Lung microvascular endothelial cell (primary cell): Measurements from ENCODE around the gene POLR2E. TPM values are rescaled to one million over a fixed set of nuclear protein-coding genes. Genes with fewer than 3 reads are reported as not detected.

Experiments used
- DNase-seq, 2 donors: peaks; one replicate each; pipeline versions ENCODE4 v3.0.0 to v3.0.0-alpha.2; 2010; ENCODE audit warnings: low read depth in 2 of 2
- total RNA-seq: library from RNA; depleted of rRNA; stranded (reverse); fragments of >200 nt; gene quantifications from 2 replicates; pipeline ENCODE4 v1.2.1, GENCODE V29; 2014

Gene POLR2E
- total RNA-seq, 1 donor from 2014 or later: 50.4 TPM

GRCh38 chr19:1111641-1112267 lies 16.6 kb upstream of the POLR2E start:
- no peak for DNase-seq

DNA sequence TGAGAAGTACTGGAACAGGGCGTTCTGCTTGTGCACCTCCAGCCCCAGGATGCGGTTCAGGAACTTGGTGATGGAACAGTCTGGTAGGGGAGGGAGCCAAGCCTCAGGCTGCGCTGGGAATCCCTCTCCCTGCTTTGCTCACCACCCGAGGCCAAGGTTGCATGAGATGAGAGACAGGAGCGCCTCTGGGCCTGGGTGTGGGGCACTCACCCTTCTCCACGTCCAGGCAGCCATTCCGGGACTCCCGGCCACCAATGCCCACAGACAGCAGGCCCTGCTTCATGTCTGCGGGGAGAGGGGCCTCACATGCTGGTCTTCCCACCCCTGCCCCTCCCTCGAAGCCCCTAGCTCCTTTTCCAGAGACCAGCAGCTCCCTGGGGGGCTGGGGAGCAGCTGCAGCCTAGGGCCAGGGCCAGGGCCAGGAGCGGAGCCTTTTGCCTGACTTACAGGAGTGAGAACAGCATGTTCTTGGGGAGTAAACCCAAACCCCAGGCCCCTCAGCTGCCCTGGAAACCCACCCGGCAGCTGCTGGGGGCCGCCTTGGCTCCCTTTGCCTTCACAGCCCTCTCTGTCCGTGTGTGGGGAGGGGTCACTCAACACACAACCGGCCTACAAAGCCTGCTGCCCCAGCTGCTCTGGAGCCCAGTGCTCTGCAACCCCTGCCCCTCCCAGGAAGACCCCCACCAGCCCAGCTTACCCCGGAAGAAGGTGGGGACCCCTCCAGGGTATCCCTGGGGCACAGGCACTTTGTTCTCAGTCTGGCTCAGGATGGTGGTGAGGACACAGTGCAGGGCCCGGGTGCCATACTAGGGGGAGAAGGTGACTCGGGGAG lies 15.8 kb upstream of the POLR2E start:
- no peak for DNase-seq

GRCh38 chr19:1109697-1110671 lies 14.8 kb upstream of the POLR2E start:
- no peak for DNase-seq

DNA sequence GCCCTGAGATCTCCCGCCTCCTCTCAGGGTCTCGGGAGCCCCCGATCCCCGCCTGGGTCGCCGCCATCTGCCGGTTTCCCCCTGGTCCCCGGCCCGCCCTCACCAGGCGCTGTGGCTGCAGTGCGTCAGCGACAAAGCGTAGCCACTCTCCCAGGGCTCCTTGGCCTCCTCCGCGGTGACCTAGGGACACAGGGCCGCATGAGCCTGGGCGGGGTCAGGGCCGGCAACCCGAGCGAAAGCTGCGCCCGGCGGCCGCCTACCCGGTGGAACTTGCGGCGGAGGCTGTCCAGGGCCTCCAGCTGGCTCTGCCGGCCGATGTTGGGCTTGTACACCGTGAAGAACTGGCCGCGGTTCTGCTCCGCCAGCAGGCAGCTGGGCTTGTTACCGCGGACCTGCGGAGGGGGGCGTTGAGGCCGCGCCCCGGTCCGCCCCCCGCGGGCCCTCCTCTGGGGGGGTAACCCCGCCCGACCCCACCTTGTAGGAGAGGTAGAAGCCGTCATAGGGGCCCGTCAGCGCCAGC lies 13.9 kb upstream of the POLR2E start:
- DNase-seq: no peak

GRCh38 chr19:1108291-1109031 lies 13.3 kb upstream of the POLR2E start:
- DNase-seq: no peak

DNA sequence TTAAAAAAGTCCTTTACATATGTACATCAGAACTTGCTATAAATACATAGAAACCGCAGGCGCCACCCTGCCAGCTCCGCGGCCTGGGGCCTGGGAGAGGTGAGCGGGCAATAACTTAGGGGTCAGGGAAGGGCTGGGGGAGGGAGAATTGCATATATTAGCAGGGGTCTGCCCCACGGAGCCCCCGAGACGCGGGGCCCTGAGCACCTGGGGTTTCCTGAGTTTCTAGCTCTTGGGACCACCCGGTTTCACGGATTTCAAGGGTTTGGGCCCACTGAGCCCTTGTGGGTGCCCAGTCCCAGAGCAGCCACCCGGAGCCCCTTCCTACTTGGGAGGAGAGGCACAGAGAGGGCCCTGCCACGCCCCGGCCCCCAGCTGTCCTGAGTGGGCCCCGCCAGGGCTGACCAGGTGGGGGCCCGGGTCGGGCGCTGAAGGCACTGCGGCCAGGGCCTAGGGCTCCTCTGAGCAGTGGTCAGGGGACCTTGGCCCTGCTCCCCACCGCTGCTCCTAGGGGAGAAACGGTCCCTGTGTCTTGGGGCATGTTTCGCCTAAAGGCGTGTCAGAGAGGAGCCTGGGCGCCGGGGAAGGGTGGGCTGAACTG lies 12.6 kb upstream of the POLR2E start:
- DNase-seq: no peak

DNA sequence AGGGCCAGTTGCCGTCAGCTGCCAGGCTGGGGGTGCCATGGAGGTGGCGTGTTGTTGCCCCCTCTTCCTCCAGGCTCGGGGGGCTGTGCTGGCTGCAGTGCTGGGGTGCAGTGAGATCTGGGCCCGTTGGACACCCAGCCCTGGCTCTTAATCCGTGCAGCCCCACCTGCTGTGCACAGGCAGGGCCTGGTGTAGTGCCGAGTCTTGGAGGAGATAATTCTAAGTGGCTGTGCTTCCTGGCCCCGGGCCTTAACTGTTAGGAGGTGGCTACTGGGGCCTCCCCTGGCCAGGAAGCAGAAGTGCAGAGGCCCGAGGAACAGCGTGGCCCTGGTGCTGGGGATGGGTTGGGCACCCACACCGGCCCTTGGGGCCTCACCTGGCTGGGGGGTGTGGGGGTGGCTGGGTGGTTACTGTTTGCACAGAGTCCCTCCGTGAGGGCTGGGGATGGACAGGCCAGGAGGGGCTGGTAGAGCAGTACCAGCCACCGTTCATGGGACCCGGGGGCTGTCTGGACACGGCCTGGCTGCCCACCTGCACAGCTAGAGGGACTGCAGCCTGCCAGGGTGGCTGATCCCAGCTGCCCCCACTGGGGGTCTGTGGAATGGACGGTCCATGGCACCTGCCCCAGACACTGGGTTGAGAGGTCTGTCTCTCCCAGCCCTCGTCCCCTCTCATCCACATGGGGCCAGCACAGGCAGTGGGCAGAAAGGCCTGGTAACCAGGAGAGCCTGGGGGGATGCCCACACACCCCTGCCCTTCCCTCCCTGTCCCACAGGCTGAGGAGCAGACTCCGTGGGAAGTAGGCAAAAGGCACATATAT lies 11.9 kb upstream of the POLR2E start:
- DNase-seq: peak in 1 of 2 donors; percentile 46

GRCh38 chr19:1105873-1106840 lies 11.0 kb upstream of the POLR2E start:
- no peak for DNase-seq

DNA sequence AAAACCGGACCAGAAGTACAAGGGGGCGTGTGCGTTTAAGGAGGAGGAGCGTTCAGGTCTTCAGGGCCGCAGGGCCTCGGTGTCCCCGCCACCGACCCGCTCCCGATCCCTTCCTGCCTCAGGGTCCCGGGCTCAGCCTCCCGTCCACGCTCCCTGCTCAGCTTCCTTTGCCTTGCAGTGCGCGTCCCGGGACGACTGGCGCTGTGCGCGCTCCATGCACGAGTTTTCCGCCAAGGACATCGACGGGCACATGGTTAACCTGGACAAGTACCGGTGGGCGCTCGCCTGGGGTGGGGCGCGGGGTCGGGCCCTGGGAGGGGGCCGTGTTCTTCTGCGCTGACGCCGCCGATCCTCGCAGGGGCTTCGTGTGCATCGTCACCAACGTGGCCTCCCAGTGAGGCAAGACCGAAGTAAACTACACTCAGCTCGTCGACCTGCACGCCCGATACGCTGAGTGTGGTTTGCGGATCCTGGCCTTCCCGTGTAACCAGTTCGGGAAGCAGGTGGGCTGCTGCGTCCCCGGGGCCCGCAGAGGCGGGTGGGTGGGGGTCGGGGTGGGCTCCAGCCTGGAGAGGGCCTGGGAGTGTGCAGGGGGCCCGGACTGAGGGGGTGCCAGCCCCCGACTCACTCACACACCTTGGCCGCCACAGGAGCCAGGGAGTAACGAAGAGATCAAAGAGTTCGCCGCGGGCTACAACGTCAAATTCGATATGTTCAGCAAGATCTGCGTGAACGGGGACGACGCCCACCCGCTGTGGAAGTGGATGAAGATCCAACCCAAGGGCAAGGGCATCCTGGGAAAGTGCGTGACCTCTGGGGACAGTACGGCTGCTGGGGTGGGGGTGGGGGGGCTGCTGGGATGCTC lies 10.1 kb upstream of the POLR2E start:
- peak; percentile 57 to 63 for DNase-seq

- peak; percentile 84 to 85 for DNase-seq
Observed at GRCh38 chr19:1104311-1105007, 9.3 kb upstream of the POLR2E start.

GRCh38 chr19:1103708-1104310 lies 8.6 kb upstream of the POLR2E start, which contains the start of gene GPX4:
TSS of gene GPX4 (plus strand) at chr19:1103994. CDS start at chr19:1104044, 50 bp downstream.
- peak; percentile 100 for DNase-seq

- DNase-seq: no peak
Observed at GRCh38 chr19:1103132-1103707, 8.0 kb upstream of the POLR2E start.

GRCh38 chr19:1102407-1103131 lies 7.4 kb upstream of the POLR2E start:
- peak; percentile 57 to 95 for DNase-seq

GRCh38 chr19:1101337-1101698 lies 6.1 kb upstream of the POLR2E start:
- peak in 1 of 2 donors; percentile 44 for DNase-seq
